H1 (cell line): Measurements from ENCODE around the gene LRRIQ4. TPM values are rescaled to one million over a fixed set of nuclear protein-coding genes. Genes with fewer than 3 reads are reported as not detected.

Experiments
- ASH2L ChIP-seq: fragments of 200-600, 300-600 bp; sonication (generic); IDR thresholded peaks from one replicate; pipeline ENCODE4 v1.7.1; 2017; ENCODE audit warnings: low read length
- ATF3 ChIP-seq: IDR thresholded peaks from 2 replicates; pipeline ENCODE4 v1.6.1; 2011; ENCODE audit warnings: low read depth, mild to moderate bottlenecking, low read length; ENCODE audit not compliant: insufficient read depth
- HDAC6 ChIP-seq: IDR thresholded peaks from one replicate; pipeline ENCODE4 v1.7.1; 2012; ENCODE audit warnings: low read depth, mild to moderate bottlenecking, inconsistent platforms, low read length, moderate library complexity
- SIN3A ChIP-seq, 2 experiments: IDR thresholded peaks in 1 of 2; conservative IDR thresholded peaks in 1 of 2; 2 replicates each; pipeline ENCODE4 v1.6.1; 2011 to 2012; ENCODE audit warnings: low read length in 2 of 2, improper control_type of control experiment in 1 of 2, low read depth in 1 of 2, mild to moderate bottlenecking in 1 of 2
- polyA plus RNA-seq, 7 experiments: library from polyadenylated mRNA; depleted of rRNA in 3 of 7; stranded (reverse) in 5 of 7; unstranded in 2 of 7; fragments of >200 nt in 5 of 7; fragments of 200-250 nt in 2 of 7; gene quantifications; 1 replicate in 5 of 7; 2 replicates in 1 of 7; 4 replicates in 1 of 7; pipeline versions ENCODE4 v1.2.1 to v1.2.3, GENCODE V29; 2011 to 2013; ENCODE audit warnings: missing spikeins in 2 of 7, mixed read lengths in 2 of 7
- total RNA-seq: library from RNA; stranded (reverse); fragmentation: NEBNext Ultra II Directional; extraction: Animal tissue kit (Norgen Biotek cat#: 25700); gene quantifications from 2 replicates; pipeline ENCODE4 v1.2.1, GENCODE V29; 2021

LRRIQ4 gene
- total and polyA plus RNA-seq, 2 of the 8 experiments (the other 6 are each of a cell fraction or from before 2014, with no cell fraction given) = 0.08 TPM; not detected in 1

GRCh38 chr3:169836942-169837275, 24.2 kb downstream of the LRRIQ4 start (continued):
- TF ChIP-seq HDAC6 = no peak
- no peak for TF ChIP-seq ATF3
- no peak for TF ChIP-seq SIN3A (conservative IDR thresholded peaks at IDR 0.05 in 1 of 2, IDR thresholded peaks at IDR 0.05 in 1 of 2; ENCODE audit: low read depth in 1 of 2, low read length in 2 of 2)
- no peak for TF ChIP-seq ASH2L
